NK-92 (cell line): ENCODE measurements around the gene PBLD.
"Not testable (repeated sequence)": the region's sequence is repeated elsewhere in the genome, so short reads cannot be mapped to it uniquely, and the experiment has no call there.

Experiments
- DNase-seq: peaks from one replicate; lab custom pipeline; 2025; ENCODE audit not compliant: unreplicated experiment; lab: John Stamatoyannopoulos, UW

PBLD gene

DNA sequence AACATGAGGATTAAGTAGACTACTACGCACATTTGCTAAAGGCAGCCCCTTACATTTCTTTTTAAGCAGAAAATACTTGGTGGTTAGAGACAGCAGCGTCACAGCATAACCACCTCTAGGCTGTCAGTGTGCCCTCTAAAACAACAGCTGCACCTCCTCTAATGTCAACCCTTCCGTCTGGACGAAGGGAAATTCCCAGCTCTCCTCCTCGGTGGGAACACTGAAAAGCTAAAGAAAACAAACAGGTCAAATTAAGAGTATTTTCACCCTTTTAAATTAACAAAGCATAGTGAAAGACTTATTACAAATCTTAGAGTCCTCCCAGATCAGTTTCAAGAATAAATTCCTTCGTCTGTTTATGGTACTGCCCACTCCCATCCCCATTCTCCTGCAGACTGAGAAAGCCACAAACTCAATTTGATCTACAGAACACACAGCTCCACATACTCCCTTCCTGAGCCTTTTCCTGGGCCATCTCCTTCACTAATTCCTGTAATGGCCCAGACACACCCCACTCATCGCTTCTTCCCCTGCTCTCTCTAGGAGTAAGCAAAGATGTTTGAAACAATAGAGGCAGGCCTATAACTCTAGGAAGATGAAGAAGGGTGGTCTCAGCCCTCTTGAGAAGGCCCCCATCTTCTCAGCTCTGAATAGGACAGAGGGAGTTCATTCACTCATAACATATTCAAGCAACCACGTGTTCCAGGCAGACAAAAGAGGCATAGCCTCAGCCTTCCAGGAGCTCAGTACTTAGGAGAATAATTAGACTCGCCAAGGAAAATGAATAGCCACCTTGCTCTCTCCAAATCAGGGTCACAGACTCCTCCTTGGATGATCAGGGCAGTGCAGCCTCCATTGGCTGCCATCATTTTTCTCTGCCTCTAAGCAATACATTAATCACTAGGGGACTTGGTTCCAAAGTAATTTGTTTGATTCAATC lies 48.4 kb downstream of the PBLD start:
- no peak for DNase-seq

DNA sequence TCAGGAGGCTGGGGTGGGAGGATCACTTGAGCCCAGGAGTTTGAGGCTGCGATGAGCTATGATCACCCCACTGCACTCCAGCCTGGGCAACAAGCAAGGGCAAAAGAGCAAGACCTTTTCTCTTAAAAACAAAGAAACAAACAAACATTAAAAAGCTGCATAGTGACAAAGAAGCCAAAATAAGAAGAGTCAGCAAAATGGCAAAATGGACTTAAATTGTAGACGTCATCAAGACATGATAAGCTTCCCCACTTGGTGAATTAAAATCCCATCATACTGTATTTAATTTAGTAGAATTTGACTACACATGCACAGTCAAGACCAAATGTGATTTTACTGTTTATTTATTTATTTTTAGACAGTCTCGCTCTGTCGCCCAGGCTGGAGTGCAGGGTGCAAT lies 52.0 kb downstream of the PBLD start:
- DNase-seq = no peak

DNA sequence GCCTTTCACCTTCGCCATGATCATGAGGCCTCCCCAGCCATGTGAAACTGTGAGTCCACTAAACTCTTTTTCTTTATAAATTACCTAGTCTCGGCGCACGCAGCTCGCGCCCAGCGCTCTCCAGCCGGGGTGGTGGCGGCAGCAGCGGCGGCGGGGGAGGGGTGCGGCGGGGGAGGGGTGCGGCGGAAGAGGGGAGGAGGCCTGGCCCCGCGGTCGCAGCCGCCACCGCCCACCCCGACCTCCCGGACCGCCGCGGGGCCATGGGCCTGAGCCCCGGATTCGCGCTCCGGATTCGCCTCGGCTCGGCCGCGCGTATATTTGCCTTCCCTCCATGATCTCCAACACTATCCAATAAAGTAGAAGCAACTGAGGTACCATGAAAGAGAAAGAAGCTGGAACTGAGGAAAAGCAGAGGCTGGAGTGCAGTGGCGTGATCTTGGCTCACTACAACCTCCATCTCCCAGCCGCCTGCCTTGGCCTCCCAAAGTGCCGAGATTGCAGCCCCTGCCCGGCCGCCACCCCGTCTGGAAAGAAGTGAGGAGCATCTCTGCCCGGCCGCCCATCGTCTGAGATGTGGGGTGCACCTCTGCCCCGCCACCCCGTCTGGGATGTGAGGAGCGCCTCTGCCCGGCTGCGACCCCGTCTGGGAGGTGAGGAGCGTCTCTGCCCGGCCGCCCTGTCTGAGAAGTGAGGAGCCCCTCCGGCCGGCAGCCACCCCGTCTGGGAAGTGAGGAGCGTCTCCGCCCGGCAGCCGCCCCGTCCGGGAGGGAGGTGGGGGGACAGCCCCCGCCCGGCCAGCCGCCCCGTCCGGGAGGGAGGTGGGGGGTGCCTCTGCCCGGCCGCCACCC lies 53.6 kb downstream of the PBLD start:
- DNase-seq = not testable (repeated sequence)

DNA sequence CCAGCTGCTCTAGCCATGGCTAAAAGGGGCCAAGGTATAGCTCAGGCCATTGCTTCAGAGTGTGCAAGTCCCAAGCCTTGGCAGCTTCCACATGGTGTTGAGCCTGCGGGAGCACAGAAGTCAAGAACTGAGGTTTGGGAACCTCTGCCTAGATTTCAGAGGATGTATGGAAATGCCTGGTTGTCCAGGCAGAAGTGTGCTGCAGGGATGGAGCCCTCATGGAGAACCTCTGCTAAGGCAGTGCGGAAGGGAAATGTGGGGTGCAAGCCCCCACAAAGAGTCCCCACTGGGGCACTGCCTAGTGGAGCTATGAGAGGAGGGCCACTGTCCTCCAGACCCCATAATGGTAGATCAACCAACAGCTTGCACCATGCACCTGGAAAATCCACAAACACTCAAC lies 54.9 kb downstream of the PBLD start:
- not testable (repeated sequence) for DNase-seq

DNA sequence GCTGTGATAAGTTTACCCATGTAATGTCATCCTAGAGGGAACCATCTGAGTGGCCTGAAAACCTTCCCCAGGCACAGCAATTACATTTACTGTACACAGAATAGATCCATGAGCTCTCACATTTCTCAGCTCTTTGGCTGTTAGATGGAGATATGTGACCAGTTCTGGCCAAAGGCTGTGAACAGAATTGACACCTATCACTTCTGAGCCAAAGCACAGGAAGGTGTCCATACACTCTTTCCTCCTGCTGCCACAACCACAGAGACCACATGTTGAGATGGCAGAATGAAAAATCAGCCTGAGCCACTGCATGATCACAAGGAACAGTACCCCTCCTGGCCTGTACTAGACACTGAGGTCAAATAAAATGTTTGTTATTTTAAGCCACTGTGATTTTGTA lies 56.5 kb downstream of the PBLD start:
- no peak for DNase-seq

DNA sequence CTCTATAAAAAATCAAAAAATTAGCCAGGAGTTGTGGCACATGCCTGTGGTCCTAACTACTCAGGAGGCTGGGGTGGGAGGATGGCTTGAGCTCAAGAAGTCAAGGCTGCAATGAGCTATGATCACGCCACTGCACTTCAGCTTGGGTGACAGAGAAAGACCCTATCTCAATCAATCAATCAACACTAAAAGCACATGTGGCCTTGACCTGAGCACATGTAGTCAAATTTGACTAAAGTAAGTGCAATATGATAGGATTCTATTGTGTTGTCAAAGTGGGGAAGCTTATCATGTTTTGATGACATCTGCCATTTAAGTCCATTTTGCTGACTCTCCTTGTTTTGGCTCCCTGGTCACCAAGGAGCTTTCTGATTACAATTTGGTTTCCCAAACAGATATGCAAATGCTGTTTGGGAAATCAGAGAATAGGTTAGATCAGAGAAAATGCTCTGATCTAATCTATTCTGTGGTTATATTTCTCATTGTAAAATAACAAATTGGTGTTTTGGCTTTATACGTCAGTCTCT lies 57.1 kb downstream of the PBLD start:
- no peak for DNase-seq

DNA sequence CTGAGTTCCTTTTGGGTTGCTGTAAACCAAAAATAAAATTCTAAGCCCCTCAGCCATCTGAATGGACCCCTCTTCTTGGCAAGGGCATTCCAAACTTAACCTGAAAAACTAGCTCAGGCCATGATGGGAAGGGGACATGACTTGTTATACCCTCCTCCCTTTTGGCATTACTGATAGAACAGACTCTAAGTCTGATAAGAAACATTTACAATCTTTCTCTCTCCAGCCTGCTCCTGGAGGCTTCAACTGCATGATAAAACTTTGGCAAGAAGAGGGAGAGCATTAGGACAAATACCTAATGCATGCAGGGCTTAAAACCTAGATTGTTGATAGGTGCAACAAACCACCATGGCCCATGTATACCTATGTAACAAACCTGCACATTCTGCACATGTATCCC lies 59.9 kb downstream of the PBLD start:
- DNase-seq = no peak

DNA sequence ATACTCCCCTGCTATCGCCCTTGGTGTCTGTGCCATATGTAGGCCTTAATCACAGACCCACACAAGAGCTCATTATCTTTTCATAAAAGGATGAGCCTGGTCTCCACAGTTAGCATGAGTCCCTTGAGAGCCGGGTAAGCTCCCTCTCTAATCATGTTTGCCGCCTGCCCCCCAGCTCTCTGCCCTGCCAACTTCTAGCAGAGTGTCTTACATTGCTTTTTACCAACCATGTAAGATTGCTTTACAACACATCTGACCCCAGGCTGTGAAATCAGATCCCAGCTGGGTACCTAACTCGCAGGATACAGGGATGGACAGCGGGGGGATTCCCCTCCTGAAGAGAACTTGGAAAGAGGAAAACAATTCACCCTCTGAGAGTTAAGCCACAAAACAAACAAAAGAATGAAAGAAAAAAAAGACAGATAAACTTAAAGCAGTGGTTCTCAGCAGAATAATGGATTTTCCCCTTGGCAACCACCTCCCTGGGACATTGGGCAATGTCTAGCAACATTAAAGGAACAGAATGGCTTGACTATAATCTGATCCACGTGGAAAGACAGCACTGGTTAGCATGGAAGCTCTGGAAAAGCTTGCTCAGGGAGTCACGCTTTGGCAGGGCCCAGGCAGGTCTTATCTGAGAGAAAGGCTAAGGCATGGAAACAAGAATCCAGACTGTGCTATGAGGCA lies 61.4 kb downstream of the PBLD start:
- DNase-seq = no peak

DNA sequence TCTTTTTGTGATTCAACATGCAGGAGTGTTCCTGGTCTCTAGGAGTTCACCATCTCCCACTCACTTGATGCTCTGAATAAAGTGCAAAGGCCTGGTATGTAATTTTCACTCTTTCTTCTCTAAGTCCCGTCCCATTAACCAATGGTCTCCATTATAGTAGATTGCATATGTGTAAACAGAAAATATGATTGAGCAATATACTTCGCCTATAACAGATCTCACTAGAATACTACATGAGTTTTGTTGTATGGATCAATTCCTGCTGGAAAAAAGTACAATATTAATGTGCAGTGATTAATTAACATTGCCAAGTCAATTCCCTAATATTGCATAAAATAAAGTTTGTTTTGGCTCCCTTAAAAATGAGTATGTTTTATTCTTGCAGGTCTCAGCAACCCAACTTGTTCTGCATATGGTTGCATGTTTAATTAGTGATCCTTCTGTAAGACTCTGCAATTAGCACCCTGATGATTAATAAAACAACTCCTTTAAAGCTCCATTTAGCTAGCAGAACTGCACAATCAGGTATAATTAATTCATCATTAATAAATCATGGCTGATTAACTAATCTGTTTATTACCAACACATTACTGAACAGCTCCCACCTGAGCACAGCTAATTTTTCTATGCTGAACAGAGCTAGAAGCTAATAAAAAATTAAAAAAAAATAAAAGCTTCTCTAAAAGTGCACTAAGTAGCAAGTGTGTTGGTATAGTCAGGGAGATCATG lies 63.0 kb downstream of the PBLD start:
- no peak for DNase-seq

DNA sequence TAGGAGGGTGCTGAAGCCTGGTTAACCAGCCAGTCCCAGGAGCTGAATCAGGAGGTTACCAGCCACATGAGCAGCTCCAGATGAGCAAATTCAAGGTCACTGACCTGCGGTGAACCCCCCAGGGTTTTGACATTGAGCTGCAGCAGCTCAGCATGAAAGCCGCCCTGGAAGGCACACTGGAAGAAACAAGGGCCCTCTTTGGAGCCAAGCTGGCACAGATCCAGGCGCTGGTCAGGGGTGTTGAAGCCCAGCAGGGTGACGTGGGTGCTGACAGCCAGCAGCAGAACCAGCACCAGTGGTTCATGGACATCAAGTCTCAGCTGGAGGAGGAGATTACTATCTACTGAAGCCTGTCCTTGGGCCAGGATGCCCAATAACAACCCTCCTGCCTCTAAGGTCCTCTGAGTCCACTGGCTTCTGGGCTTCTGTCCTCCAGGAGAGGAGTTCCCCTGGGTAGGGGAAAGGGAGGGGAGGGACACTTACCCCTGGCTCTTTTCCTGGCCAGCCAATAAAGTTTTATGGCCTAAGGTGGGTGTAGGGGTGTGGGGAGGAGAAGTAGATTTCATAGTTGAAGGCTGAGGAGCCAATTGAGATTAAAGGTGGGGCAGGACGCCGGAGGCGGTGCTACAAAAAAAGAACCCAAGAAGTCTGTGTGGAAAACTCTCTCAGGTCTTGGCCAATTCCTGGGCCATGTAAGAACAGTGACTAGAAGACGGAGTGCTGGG lies 71.4 kb downstream of the PBLD start:
- no peak for DNase-seq

DNA sequence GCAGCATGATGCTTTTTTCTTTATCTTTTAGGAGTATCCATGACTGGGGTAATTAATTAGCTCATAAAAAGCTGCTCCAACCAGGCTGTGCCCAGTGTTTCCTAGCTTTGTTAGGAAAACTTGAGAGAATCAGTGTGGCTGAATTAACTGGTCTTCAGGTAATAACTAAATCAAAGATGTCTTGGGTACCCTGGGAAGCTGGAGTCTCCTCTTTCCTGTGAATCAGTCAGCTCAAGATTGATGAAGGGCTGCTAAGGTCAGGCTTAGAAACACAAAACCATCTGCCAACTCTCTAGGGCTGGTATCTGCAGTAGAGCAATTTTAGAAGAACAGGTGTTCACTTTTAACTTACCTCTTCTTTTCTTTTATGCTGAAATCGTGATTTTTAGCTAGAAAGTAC lies 79.4 kb downstream of the PBLD start:
- DNase-seq = no peak

DNA sequence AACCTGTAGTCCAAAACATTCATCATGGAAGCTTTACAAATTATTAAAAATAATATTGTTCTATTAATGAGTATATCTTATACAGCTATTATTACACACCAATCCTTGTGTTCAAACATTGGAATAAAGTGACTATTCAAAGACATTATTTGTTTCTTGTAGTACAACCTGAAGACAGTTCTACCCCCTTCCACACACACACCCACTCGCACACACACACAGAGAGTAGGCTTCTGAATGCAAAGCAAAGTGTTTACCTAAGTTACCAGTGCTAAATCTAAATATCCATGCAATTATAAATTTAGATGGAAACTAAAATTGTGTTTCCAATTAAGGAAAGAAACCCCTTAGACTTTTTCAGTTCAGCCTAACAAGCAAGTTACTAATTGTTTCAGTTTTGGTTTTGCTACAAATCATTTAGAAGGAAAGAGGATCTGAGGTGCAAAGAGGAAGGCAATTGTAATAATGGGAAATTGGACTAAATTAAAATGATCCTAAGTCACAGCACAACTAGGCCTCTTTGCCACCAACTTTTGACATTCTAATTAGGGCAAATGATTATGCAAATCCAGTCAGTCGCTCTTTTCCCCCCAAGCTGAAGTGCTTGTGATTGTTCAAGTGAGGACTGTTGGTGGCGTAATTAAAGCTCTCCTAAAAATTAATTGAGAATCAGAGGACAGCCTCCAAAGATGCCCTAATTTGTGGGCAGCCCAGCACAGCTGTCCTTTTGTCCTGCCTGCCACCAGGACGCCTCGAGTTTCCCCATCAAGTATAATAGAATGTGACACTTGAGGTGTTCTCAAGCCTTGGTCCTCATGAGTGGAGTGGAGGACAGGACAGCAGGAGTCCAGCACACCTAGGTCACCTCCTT lies 80.9 kb downstream of the PBLD start:
- no peak for DNase-seq

DNA sequence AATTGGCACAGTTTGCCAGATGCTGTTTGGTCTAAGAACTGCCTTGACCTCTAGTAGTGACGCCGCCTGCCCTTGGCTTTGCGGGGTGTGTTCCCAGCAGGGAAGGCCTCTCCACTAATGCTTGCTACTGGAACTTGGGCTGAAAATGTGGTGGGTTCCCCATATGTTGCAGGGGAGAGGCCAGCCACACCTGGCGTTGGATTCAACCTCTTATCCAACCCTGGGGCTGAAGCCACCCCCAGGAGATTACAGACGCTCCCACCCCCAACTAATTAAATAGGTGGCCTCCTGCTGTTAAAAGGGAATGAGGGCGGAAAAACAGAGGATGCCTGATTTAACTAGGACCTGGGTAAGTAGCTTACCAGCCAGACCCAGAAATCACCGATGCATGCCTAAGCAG lies 81.6 kb downstream of the PBLD start:
- no peak for DNase-seq

DNA sequence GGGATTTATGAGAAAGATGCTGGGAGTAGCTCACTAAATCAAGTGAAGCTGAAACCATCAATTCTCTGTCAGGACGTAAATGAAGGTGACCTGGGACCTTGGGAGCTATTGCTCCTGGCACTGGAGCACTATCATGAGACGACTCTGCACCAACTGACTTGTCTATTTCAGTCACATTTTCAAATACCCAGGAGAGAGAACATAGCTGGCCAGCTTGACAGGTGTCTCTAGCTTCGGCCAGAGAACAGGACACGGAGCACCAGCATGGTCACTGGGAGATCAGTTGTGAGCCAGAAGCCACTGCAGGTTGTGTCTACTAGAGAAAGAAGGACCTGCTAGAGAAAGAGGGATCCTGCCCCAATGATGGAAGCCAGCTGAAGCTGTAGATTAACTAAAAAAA lies 83.4 kb downstream of the PBLD start:
- no peak for DNase-seq

DNA sequence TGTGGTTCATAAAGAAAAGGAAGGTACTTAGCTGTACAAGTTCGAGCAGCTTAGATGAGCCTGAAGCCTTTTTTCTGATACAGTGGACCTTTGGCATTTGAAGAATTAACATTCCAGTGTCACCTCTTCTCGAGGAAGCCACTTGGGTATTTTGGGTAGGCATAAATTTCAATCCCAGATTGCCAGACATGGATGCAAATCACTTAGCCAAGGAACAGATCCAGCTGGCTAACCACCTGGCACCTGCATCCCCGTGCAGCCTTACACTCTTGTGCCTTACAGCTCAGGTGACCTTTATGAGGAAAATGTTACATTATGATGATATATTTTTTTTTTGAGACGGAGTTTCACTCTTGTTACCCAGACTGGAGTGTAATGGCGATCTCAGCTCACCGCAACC lies 84.8 kb downstream of the PBLD start:
- DNase-seq = no peak

DNA sequence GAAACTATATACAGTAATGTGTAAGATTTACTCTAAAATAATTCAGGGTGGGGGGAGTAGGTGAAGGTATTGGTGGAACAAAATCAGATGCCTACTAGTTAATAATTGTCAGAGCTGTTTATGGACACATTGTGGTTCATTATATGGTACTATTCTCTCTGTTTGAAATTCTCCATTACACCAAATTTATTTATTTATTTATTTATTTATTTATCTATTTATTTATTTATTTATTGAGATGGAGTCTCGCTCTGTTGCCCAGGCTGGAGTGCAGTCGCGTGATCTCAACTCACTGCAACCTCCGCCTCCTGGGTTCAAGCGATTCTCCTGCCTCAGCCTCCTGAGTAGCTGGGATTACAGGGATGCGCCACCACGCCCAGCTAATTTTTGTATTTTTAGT lies 86.3 kb downstream of the PBLD start:
- not testable (repeated sequence) for DNase-seq

DNA sequence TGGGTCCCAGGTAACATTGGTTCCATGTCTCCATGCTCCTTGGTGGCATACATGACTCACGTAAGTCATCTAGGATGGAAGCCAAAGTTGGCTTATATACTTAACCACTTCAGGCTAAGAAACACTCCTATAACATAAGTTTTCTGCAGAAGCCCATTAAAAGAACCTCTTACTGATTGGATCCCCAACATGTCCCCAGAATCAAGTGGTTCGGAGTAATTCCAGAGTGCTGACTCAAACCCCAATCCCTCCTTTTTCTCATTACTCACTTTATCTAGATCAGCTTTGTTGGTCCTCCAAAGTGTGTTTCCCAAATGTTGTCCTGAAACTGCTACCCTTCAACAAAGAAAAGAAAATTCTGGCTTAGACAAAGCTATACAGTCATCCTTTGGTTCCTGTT lies 90.7 kb downstream of the PBLD start:
- DNase-seq = no peak

DNA sequence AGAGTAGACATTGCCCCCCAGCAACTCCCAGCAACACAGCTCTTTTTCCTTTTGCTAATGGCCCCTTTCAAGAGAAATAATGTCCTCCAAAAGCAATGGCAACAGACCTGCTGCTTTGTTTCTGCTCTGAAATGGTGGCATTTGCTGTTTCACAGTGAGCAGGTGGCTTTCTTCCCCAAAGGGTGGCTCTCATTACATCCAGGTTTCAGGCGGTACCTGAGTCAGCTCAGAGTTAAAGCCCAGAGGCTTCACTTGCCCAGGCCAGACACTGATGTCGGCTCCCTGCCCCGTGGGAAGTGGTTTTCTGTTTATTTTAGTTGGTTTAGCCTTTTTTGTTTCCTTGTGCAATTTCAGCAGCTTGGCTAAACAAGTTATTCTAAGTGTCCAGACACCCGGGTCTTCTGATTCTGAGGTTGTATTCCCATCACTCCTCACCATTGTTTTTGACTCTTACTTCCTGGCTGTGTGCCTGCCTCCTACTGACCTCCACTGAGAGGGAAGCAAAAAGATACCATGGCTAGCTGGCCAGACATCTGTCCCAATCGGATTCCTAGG lies 93.1 kb downstream of the PBLD start:
- no peak for DNase-seq

DNA sequence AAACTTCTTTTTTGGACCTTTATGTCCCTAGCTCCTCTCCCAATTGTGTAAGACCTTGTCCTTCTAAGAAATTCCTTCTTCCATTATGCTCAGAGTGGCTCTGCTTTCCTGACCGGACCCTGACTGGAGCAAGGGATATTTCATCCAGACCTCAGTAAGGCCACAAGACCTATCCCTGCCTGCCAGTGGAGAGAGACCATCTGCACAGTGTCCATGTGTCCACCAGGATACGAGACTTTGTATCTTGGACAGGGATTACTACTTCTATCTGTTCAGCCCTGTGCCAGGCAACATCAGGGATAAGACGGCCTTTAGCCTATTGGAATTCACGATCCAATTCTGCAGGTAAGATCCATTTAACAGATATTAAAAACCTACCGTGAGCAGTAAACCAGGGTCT lies 93.7 kb downstream of the PBLD start:
- DNase-seq = no peak
